ENCODE results near the gene TNS4. TPM values are rescaled to one million over a fixed set of nuclear protein-coding genes. Genes with fewer than 3 reads are reported as not detected.

The TNS4 gene
- total RNA-seq, 1 donor from 2014 or later, result not detected

GRCh38 chr17:40541060-40541872, 39.8 kb upstream of the TNS4 start:
- Mint-ChIP-seq H3K36me3 (ENCODE audit: unreplicated experiment) (no peaks in the 10 kb centered on the region), H3K27me3 (ENCODE audit: unreplicated experiment) (peaks cover 8% of the 10 kb centered on the region), H3K4me3 (ENCODE audit: unreplicated experiment) (no peak overlapping the region), H3K27ac (ENCODE audit: unreplicated experiment) (no peak overlapping the region), H3K9me3 (ENCODE audit: unreplicated experiment) (peaks cover 7% of the 10 kb centered on the region), H3K4me1 (ENCODE audit: low read depth, unreplicated experiment) (peaks cover 12% of the 10 kb centered on the region)
- no peak for DNase-seq
- no peak for TF ChIP-seq CTCF (IDR thresholded peaks at IDR 0.05; ENCODE audit: partially characterized antibody, unreplicated experiment)

GRCh38 chr17:40540448-40540847, 39.0 kb upstream of the TNS4 start:
- Mint-ChIP-seq H3K36me3 (ENCODE audit: unreplicated experiment) (no peaks in the 10 kb centered on the region), H3K4me1 (ENCODE audit: low read depth, unreplicated experiment) (peaks cover 12% of the 10 kb centered on the region), H3K27ac (ENCODE audit: unreplicated experiment) (no peak overlapping the region), H3K4me3 (ENCODE audit: unreplicated experiment) (no peak overlapping the region), H3K27me3 (ENCODE audit: unreplicated experiment) (peaks cover 8% of the 10 kb centered on the region), H3K9me3 (ENCODE audit: unreplicated experiment) (peaks cover 7% of the 10 kb centered on the region)
- TF ChIP-seq CTCF (IDR thresholded peaks at IDR 0.05; ENCODE audit: partially characterized antibody, unreplicated experiment), result no peak
- DNase-seq, result no peak

- no peak for DNase-seq
- peaks cover 4% of the 10 kb centered on the region for H3K9me3 Mint-ChIP-seq (ENCODE audit: unreplicated experiment)
- peaks cover 8% of the 10 kb centered on the region for H3K27me3 Mint-ChIP-seq (ENCODE audit: unreplicated experiment)
- H3K4me1 Mint-ChIP-seq (ENCODE audit: low read depth, unreplicated experiment), result peaks cover 12% of the 10 kb centered on the region
- no peak for TF ChIP-seq CTCF (IDR thresholded peaks at IDR 0.05; ENCODE audit: partially characterized antibody, unreplicated experiment)
- no peaks in the 10 kb centered on the region for H3K36me3 Mint-ChIP-seq (ENCODE audit: unreplicated experiment)
- H3K27ac Mint-ChIP-seq (ENCODE audit: unreplicated experiment), result no peak overlapping the region
- H3K4me3 Mint-ChIP-seq (ENCODE audit: unreplicated experiment), result no peak overlapping the region
Measured at GRCh38 chr17:40539711-40540411, 38.4 kb upstream of the TNS4 start.

GRCh38 chr17:40538936-40539705, 37.7 kb upstream of the TNS4 start:
- no peak overlapping the region for H3K4me3 Mint-ChIP-seq (ENCODE audit: unreplicated experiment)
- TF ChIP-seq CTCF (IDR thresholded peaks at IDR 0.05; ENCODE audit: partially characterized antibody, unreplicated experiment), result no peak
- peaks cover 10% of the 10 kb centered on the region for H3K27me3 Mint-ChIP-seq (ENCODE audit: unreplicated experiment)
- peaks cover 4% of the 10 kb centered on the region for H3K9me3 Mint-ChIP-seq (ENCODE audit: unreplicated experiment)
- no peaks in the 10 kb centered on the region for H3K36me3 Mint-ChIP-seq (ENCODE audit: unreplicated experiment)
- no peak overlapping the region for H3K27ac Mint-ChIP-seq (ENCODE audit: unreplicated experiment)
- peaks cover 12% of the 10 kb centered on the region for H3K4me1 Mint-ChIP-seq (ENCODE audit: low read depth, unreplicated experiment)
- DNase-seq, result no peak
